ENCODE data around the gene COL4A2.

The COL4A2 gene

GRCh38 chr13:110402299-110403069 lies 95.4 kb downstream of the COL4A2 start:
- Histone ChIP-seq H3K27me3 (ENCODE audit: insufficient read depth, low read depth) (no peaks in the 10 kb centered on the region), H4K20me1 (ENCODE audit: insufficient read depth) (no peaks in the 10 kb centered on the region), H2AFZ (ENCODE audit: low read depth) (no peak overlapping the region), H3K36me3 (ENCODE audit: insufficient read depth) (no peaks in the 10 kb centered on the region), H3K4me2 (no peak overlapping the region), H3K4me1 (ENCODE audit: low read depth, poor library complexity, severe bottlenecking) (no peaks in the 10 kb centered on the region), H3K4me3 (IDR thresholded peaks at IDR 0.05; ENCODE audit: insufficient read depth, low read depth, low read length) (no peak overlapping the region), H3K79me2 (ENCODE audit: insufficient read depth, low read depth) (no peaks in the 10 kb centered on the region), H3K9ac (no peak overlapping the region), H3K27ac (no peak overlapping the region)
- TF ChIP-seq CTCF (conservative IDR thresholded peaks at IDR 0.05; ENCODE audit: low read depth, low read length): no peak

GRCh38 chr13:110403315-110403714 lies 96.2 kb downstream of the COL4A2 start:
- no peaks in the 10 kb centered on the region for H3K79me2 ChIP-seq (ENCODE audit: insufficient read depth, low read depth)
- H3K4me3 ChIP-seq (IDR thresholded peaks at IDR 0.05; ENCODE audit: insufficient read depth, low read depth, low read length): no peak overlapping the region
- no peaks in the 10 kb centered on the region for H4K20me1 ChIP-seq (ENCODE audit: insufficient read depth)
- H3K27ac ChIP-seq: no peak overlapping the region
- H3K9ac ChIP-seq: no peak overlapping the region
- no peak overlapping the region for H2AFZ ChIP-seq (ENCODE audit: low read depth)
- no peaks in the 10 kb centered on the region for H3K36me3 ChIP-seq (ENCODE audit: insufficient read depth)
- H3K4me2 ChIP-seq: no peak overlapping the region
- no peaks in the 10 kb centered on the region for H3K27me3 ChIP-seq (ENCODE audit: insufficient read depth, low read depth)
- no peak for TF ChIP-seq CTCF (conservative IDR thresholded peaks at IDR 0.05; ENCODE audit: low read depth, low read length)
- H3K4me1 ChIP-seq (ENCODE audit: low read depth, poor library complexity, severe bottlenecking): no peaks in the 10 kb centered on the region

GRCh38 chr13:110403721-110404120 lies 96.6 kb downstream of the COL4A2 start:
- Histone ChIP-seq H3K27ac (no peak overlapping the region), H3K4me2 (no peak overlapping the region), H3K27me3 (ENCODE audit: insufficient read depth, low read depth) (no peaks in the 10 kb centered on the region), H3K79me2 (ENCODE audit: insufficient read depth, low read depth) (no peaks in the 10 kb centered on the region), H3K36me3 (ENCODE audit: insufficient read depth) (no peaks in the 10 kb centered on the region), H2AFZ (ENCODE audit: low read depth) (no peak overlapping the region), H3K9ac (no peak overlapping the region), H4K20me1 (ENCODE audit: insufficient read depth) (no peaks in the 10 kb centered on the region), H3K4me1 (ENCODE audit: low read depth, poor library complexity, severe bottlenecking) (no peaks in the 10 kb centered on the region), H3K4me3 (IDR thresholded peaks at IDR 0.05; ENCODE audit: insufficient read depth, low read depth, low read length) (no peak overlapping the region)
- TF ChIP-seq CTCF (conservative IDR thresholded peaks at IDR 0.05; ENCODE audit: low read depth, low read length): no peak

GRCh38 chr13:110404321-110404720 lies 97.2 kb downstream of the COL4A2 start:
- H3K27me3 ChIP-seq (ENCODE audit: insufficient read depth, low read depth): no peaks in the 10 kb centered on the region

More at GRCh38 chr13:110404321-110404720, 97.2 kb downstream of the COL4A2 start:
- Histone ChIP-seq H3K36me3 (ENCODE audit: insufficient read depth) (no peaks in the 10 kb centered on the region), H3K4me1 (ENCODE audit: low read depth, poor library complexity, severe bottlenecking) (no peaks in the 10 kb centered on the region), H3K79me2 (ENCODE audit: insufficient read depth, low read depth) (no peaks in the 10 kb centered on the region), H3K27ac (no peak overlapping the region), H3K9ac (no peak overlapping the region), H3K4me2 (no peak overlapping the region), H2AFZ (ENCODE audit: low read depth) (no peak overlapping the region), H4K20me1 (ENCODE audit: insufficient read depth) (no peaks in the 10 kb centered on the region), H3K4me3 (IDR thresholded peaks at IDR 0.05; ENCODE audit: insufficient read depth, low read depth, low read length) (no peak overlapping the region)
- TF ChIP-seq CTCF (conservative IDR thresholded peaks at IDR 0.05; ENCODE audit: low read depth, low read length): no peak
